Activated CD4-positive, alpha-beta T cell treated with anti-CD3 and anti-CD28 coated beads, Interleukin-2, Interleukin-4, amounts not matched to agents 100 ng/mL and 50 ng/mL, durations not matched to agents 16 hours and 8 hours (primary cell): ENCODE data around the gene IGF2BP2.
A peak's percentile ranks its signal among the peaks of the same experiment; 100 is the strongest.
"Not testable (repeated sequence)": the region's sequence is repeated elsewhere in the genome, so short reads cannot be mapped to it uniquely, and the experiment has no call there.

ENCODE experiments used
- DNase-seq: peaks from one replicate; pipeline ENCODE4 v3.0.0-alpha.2; 2020; ENCODE audit warnings: low spot score

IGF2BP2 gene

DNA sequence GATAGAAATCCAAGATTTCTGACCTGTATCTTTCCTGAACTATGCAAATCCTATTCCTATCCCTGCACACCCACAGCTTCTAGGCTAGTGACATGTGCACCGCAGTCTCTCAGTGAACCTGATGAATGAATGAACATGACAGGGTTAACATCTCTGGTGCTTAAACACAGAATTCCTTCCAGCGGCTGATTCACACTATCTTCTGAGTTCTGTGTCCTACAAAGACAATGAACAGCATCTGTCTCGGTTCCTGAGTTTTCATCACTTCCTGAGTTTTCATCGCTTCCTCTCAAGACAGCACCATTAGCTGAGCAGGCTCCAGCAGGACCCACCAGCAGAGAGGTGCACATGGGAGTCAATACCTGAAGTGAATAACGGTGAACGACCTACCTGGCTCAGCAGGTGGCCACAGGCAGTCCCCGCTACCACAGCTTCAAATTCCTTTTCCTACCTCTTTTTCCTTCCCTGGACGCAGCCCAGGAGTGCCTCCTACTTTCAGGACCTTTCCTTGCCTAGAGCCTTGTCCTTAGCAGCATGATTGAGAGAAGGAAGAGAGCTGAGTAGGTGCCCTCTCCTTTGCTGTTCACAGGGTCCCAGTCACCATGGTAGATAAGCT, 113.5 kb downstream of the IGF2BP2 start:
- DNase-seq, result no peak

DNA sequence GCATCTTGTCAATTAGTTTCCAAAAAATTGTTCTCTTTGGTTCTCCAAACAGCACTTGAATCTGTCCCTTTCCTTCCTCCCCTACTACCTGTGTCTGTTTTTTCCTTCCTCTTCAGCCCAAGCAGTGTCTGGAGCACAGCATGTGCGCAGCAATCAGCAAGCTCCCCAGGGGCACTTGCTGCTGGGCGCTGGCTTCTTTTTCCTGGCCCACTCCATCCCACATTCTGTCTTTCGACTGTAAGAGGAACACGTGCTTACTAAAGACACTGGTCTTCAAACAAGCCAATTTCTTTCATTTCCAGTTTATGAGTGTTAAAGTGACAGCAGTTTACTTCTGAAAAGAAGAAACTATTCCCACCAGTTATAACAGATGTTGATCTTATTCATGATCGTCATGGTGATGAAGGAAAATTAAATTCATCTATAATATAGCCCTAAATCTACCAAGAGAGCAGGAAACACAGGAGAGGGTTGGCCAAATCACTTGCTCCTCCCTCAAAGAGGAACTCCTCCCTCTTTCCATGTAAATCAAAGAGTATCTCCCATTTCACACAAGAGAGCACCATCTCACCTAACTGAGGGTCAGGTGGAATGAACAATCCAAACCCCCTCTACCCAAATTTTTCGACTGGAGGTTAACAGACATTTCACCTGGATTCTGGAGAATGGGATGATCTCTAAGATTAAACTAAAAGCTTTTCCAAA, 115.4 kb downstream of the IGF2BP2 start:
- DNase-seq, result no peak

DNA sequence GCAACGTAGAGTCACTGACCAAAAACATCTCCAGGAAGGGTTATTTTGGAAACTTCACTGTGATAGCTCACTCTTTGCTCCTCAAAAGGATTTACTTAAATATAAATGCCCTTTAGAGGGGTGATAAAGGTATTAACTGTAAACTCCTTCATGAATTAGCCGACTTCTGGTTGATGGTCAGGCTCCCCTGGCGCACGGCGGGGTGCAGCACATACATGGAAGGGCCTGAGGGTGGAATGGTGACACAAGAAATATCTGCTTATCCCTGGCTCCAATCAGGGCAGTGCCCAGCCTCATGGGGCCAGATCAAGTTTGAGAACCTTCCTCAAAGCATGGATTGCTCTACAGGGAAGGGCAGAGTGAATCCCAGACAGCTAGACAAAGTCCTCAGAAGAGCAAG, 116.5 kb downstream of the IGF2BP2 start:
- DNase-seq, result no peak

DNA sequence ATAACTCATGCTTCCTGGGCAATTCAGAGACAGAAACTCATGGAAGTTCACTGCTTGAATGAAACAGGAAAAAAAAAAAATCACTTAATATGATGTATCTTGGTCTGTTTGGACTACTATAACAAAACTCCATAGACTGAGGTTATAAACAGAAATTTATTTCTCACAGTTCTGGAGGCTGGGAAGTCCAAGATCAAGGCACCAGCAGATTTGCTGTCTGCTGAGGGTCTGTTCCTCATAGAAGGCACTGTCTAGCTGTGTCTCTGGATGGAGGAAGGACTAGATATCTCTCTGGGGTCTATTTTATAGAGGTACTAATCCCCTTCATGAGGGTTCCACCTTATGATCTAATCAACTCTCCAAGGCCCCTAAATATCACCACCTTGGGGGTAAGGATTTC, 119.3 kb downstream of the IGF2BP2 start:
- DNase-seq, result no peak

- DNase-seq, result no peak
These were observed 122.3 kb downstream of the IGF2BP2 start for GRCh38 chr3:185702262-185703225.

DNA sequence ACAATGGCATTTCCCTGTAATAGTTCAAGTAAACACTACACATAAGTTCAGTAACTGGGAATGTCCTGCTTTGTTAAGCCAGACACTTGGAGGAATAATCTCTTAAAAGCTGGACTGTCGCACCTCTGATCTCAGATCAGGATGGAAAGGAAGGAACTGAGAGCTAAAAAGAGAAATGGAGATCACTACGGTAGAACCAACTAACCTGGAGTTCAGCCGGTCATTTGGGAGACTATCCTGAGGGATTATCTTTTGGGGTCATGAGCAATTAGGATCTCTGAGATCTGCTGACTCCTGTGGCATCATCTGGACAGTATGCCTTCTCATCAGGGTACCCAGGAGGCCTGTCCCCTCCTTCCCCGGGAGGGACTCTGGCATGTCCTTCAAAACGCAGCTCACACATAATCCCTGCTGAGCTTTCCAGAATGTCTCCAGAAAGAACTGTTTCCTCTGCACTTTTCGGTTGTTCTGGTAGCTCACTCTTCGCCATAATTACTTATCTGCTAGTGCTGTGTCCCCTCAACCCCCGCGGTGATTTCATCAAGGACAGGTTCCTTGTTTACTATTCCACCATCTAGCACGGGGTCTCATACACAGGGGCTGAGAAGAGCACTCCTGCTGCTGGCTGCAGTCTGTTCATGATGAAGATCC, 123.1 kb downstream of the IGF2BP2 start:
- DNase-seq, result no peak

DNA sequence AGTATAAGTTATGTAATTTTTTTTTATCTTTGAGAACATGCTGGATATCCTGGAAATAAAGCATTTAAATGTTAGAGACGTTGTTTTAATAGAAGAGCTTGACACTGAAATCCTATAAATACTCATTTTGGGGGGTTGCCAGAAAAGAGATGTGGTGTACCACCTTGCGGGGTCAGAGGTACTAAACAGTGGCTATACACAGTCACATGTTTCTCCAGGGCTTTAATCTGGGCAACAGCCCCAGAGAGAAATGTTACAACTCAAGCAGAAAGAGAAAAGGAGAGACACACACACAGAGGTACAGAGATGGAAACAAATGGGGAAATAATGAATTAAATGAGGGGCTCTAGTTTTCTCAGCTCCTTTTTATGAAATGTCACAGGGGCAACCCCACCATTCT, 124.9 kb downstream of the IGF2BP2 start:
- DNase-seq, result no peak

- not testable (repeated sequence) for DNase-seq
These were observed 127.6 kb downstream of the IGF2BP2 start for GRCh38 chr3:185697228-185697627.

- DNase-seq, result no peak
These were observed 128.8 kb downstream of the IGF2BP2 start for GRCh38 chr3:185696039-185696438.

DNA sequence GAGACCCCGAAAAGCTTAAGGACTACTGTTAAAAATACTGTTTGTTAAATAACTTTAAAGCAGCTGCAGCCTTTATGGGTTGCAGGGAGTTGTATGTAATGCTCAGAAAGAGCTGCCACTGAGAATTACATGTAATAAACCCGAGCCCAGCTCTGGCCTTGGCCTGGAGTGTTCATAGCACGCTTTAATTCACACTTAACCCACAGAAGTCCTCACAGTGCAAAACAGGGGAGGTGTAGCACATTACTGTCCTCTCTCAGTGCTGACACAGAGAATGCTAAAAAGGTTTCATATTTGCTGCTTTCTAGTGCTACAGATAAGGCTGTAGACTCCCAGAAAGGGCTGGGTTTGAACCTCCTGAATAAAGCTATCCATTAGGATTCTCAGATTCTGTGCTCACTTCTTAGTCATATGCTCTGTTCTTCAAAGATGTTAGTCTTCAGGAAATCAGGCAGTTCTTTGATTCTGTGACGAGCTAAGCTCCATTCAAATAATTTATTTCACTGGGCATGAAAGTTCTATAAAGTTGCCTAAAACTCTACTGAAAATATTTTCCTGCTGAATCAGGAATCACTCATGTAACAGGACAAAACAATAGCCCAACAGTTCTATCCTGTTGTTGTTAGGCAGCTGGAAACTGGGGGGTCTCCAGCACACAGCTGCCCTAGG, 130.7 kb downstream of the IGF2BP2 start:
- DNase-seq, result no peak

GRCh38 chr3:185691622-185692021, 133.2 kb downstream of the IGF2BP2 start:
- no peak for DNase-seq

- DNase-seq, result no peak
These were observed 137.5 kb downstream of the IGF2BP2 start for GRCh38 chr3:185687271-185687878.

DNA sequence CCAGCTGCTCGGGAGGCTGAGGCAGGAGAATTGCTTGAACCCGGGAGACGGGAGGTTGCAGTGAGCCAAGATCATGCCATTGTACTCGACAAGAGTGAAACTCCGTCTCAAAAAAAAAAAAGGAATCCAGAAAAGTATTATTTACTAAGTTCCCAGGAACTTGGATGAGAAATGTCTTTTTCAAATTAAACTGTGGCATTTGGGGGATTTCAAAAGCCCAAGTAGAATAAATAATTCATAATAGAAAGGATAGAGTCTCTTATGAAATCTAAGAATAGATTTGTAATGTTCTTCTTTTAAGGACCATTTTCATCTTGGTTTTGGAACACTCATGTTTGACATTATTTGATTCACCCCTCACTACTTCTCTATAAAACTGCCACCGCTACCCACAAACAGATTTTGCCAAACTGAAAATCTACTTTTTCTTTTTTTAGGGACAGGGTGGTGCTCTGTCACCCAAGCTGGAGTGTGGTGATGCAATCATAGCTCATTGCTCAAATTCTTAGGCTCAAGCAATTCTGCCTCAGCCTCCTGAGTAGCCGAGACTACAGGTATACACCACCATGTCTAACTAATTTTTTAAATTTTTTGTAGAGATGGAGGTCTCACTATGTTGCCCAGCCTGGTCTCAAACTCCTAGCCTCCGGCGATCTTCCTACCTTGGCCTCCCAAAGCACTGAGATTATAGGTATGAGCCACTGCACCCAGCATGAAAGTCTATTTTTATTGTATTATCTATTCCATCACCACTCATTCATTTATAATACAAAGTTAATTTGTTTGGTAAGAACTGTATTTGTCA, 139.4 kb downstream of the IGF2BP2 start:
- no peak for DNase-seq

GRCh38 chr3:185680231-185680630, 144.6 kb downstream of the IGF2BP2 start:
- no peak for DNase-seq

DNA sequence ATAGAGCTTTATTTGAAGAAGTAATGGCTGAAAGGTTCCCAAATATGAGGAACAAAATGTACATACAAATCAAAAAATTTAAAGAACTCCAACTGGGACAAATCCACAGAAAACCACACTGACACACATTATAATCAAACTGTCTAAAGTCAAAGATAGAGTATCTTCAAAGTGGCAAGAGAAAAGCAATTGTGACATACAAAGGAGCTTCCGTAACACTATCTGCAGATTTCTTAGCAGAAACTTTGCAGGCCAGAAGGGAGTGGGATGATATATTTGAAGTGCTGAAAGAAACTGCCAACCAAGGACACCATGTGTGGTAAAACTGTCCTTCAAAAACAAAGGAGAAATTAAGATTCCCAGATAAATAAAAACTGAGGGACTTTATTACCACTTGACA, 146.8 kb downstream of the IGF2BP2 start:
- no peak for DNase-seq

DNA sequence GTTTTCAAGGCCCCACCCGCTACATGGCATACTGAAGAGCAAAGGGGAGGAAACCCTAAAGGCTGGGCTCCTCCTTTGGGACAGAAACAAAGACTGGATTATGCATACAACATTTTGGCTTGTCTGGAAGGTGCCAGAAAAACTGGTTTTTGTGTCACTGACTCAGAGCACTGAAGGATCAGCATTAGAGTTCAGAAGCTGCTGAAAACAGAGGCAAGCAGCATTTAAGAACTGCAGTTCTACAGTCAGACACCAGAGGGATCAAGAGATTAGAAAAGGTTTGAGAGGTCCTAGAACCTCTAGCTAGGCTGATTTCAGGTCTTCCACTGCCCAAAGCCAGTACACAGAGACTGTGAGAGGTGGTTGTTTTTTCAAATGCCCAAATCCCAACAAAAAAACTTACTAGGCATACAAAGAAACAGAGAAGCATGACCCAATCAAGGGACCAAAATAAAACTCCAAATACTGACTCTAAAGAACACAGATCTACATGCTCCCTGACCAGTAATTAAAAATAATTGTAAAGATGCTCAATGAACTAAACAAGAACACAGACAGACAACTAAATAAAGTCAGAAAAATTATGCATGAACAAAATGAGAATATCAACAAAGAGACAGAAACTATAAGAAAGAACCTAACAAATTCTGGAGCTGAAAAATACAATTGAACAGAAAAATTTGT, 147.6 kb downstream of the IGF2BP2 start:
- DNase-seq, result peak; percentile 45

DNA sequence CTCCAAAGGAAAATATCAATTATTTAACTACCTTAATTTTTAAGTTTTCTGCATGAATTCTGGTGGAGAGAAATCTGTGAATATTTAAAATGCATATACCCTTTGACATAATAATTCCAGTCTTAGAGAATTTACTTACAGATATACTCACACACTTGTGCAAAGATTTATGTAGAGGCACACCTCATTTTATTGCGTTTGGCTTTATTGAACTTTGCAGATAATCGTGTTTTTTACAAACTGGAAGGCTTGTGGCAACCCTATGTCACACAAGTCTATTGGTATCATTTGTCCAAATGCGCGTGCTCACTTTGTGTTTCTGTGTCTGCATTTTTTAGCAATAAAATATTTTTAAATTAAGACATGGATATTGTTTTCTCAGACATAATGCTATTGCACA, 157.3 kb downstream of the IGF2BP2 start:
- DNase-seq, result no peak

GRCh38 chr3:185663929-185664328, 160.9 kb downstream of the IGF2BP2 start:
- no peak for DNase-seq

- DNase-seq, result no peak
These were observed 163.1 kb downstream of the IGF2BP2 start for GRCh38 chr3:185661772-185662171.

- not testable (repeated sequence) for DNase-seq
These were observed 163.5 kb downstream of the IGF2BP2 start for GRCh38 chr3:185661296-185661695.
